Glutamatergic neuron (in vitro differentiated cells): ENCODE measurements around the gene SAMSN1. TPM values are rescaled to one million over a fixed set of nuclear protein-coding genes. Genes with fewer than 3 reads are reported as not detected.

Experiments used
- DNase-seq: peaks from one replicate; pipeline ENCODE4 v3.0.0; 2022
- H3K27ac Mint-ChIP-seq: one replicate; pipeline ENCODE4 v1.8.0; 2020; ENCODE audit warnings: mild to moderate bottlenecking, mixed read lengths, inconsistent platforms; ENCODE audit not compliant: unreplicated experiment
- H3K27me3 Mint-ChIP-seq: one replicate; pipeline ENCODE4 v1.8.0; 2020; ENCODE audit warnings: mild to moderate bottlenecking, moderate library complexity, mixed read lengths, inconsistent platforms; ENCODE audit not compliant: unreplicated experiment
- H3K36me3 Mint-ChIP-seq: one replicate; pipeline ENCODE4 v1.8.0; 2020; ENCODE audit warnings: mild to moderate bottlenecking, mixed read lengths, inconsistent platforms; ENCODE audit not compliant: unreplicated experiment
- H3K4me1 Mint-ChIP-seq: one replicate; pipeline ENCODE4 v1.8.0; 2020; ENCODE audit warnings: mild to moderate bottlenecking, low read depth, mixed read lengths, inconsistent platforms; ENCODE audit not compliant: unreplicated experiment
- H3K4me3 Mint-ChIP-seq: one replicate; pipeline ENCODE4 v1.8.0; 2020; ENCODE audit warnings: mild to moderate bottlenecking, mixed read lengths, inconsistent platforms; ENCODE audit not compliant: unreplicated experiment
- H3K9me3 Mint-ChIP-seq: one replicate; pipeline ENCODE4 v1.8.0; 2020; ENCODE audit warnings: mild to moderate bottlenecking, moderate library complexity, mixed read lengths, inconsistent platforms; ENCODE audit not compliant: unreplicated experiment
- CTCF ChIP-seq: fragments of 200-600 bp; sonication (generic); IDR thresholded peaks from one replicate; pipeline ENCODE4 v1.5.0; 2021; ENCODE audit not compliant: partially characterized antibody, unreplicated experiment
- total RNA-seq: library from RNA; stranded (reverse); fragmentation: NEBNext Ultra II Directional; extraction: Animal tissue kit (Norgen Biotek cat#: 25700); gene quantifications from one replicate; pipeline ENCODE4 v1.2.1, GENCODE V29; 2021; ENCODE audit not compliant: unreplicated experiment

SAMSN1 gene
- total RNA-seq, 1 donor from 2014 or later = 28.3 TPM

- Mint-ChIP-seq H3K4me3 (no peak overlapping the region), H3K9me3 (peaks cover 1% of the 10 kb centered on the region), H3K36me3 (no peaks in the 10 kb centered on the region), H3K27ac (no peak overlapping the region), H3K27me3 (peaks cover 3% of the 10 kb centered on the region), H3K4me1 (no peaks in the 10 kb centered on the region)
- no peak for TF ChIP-seq CTCF
- no peak for DNase-seq
Measured at GRCh38 chr21:14435423-14435822, 110.7 kb downstream of the SAMSN1 start.

Other genes starting within 250 kb of the SAMSN1 start
- 59.3 TPM for gene HSPA13, start 163.2 kb downstream of the SAMSN1 start, total RNA-seq